HCT116 (cell line): ENCODE results near the gene CDHR1.

ENCODE experiments used
- EZH2 ChIP-seq: fragments of 200-600 bp; sonication (generic); IDR thresholded peaks from 2 replicates; pipeline ENCODE4 v1.6.1; 2017; ENCODE audit warnings: antibody characterized with exemption, mixed run types
- POLR2A ChIP-seq: IDR thresholded peaks from 2 replicates; pipeline ENCODE4 v1.7.0; 2011; ENCODE audit warnings: borderline replicate concordance; ENCODE audit not compliant: insufficient read depth, insufficient read length; ENCODE audit errors: extremely low read depth

DNA sequence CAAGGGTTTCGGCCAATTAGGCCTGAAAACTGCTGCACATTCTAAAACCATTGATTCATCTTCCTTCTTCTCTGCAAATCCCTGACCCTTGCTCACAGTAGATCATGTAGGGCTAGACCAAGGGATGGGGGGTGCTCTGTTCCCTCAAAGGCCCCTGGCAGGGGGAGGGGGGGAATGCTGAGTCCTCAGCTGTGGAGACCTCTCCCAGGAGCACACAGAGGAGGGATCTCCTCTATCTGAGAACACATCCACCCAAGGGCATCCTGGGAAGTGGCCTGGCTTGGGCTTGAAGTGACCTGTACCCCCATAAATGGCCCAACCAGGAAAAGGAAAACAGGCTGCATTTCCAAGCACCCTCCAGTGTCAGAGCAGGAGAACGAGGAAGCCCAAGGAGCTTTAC lies 1.0 kb upstream of the CDHR1 start:
- TF ChIP-seq POLR2A (no peak), EZH2 (no peak)
